M059J (cell line): ENCODE data around the gene PSKH1. TPM values are rescaled to one million over a fixed set of nuclear protein-coding genes. Genes with fewer than 3 reads are reported as not detected.

Source experiments
- total RNA-seq: library from RNA; depleted of rRNA; stranded (reverse); fragments of >200 nt; shearing (Covaris generic); gene quantifications from 2 replicates; pipeline ENCODE4 v1.2.3, GENCODE V29; 2014; rRNA removed

PSKH1 gene
- total RNA-seq, 1 experiment from 2014 or later = 8.2 TPM

Other genes starting within 250 kb of the PSKH1 start
- 0.44 and 0.64 TPM in 2 replicates for gene CARMIL2, start 248.1 kb upstream of the PSKH1 start, total RNA-seq
- 54.4 and 66.0 TPM in 2 replicates for gene ACD, start 233.0 kb upstream of the PSKH1 start, total RNA-seq
- 2.0 and 3.3 TPM in 2 replicates for gene PARD6A, start 232.3 kb upstream of the PSKH1 start, total RNA-seq
- gene ENKD1, start 226.5 kb upstream of the PSKH1 start, total RNA-seq = 12.8 and 23.1 TPM in 2 replicates
- gene C16orf86, start 226.4 kb upstream of the PSKH1 start, total RNA-seq = 0.27 and 0.81 TPM in 2 replicates
- gene GFOD2, start 173.9 kb upstream of the PSKH1 start, total RNA-seq = 11.7 and 18.6 TPM in 2 replicates
- gene RANBP10, start 86.7 kb upstream of the PSKH1 start, total RNA-seq = 3.6 and 5.4 TPM in 2 replicates
- 0.12 and 0.39 TPM in 2 replicates for gene TSNAXIP1, start 86.4 kb upstream of the PSKH1 start, total RNA-seq
- gene THAP11, start 50.9 kb upstream of the PSKH1 start, total RNA-seq = 41.0 and 45.2 TPM in 2 replicates
- 296 and 347 TPM in 2 replicates for gene NUTF2, start 46.3 kb upstream of the PSKH1 start, total RNA-seq
- gene CENPT, start 45.6 kb upstream of the PSKH1 start, total RNA-seq = 18.0 and 25.0 TPM in 2 replicates
- gene EDC4, start 20.2 kb upstream of the PSKH1 start, total RNA-seq = 38.9 and 66.1 TPM in 2 replicates
- gene NRN1L, start 8.4 kb upstream of the PSKH1 start, total RNA-seq = 0.42 TPM in 1 of 2 replicates, not detected in the other
- gene CTRL, start 38.6 kb downstream of the PSKH1 start, total RNA-seq = not detected in 2 replicates
- gene PSMB10, start 43.6 kb downstream of the PSKH1 start, total RNA-seq = 53.8 and 63.5 TPM in 2 replicates
- gene LCAT, start 50.9 kb downstream of the PSKH1 start, total RNA-seq = 4.6 and 5.2 TPM in 2 replicates
- 26.1 and 30.7 TPM in 2 replicates for gene SLC12A4, start 75.4 kb downstream of the PSKH1 start, total RNA-seq
- gene DPEP3, start 87.2 kb downstream of the PSKH1 start, total RNA-seq = not detected in 2 replicates
- gene DPEP2, start 106.2 kb downstream of the PSKH1 start, total RNA-seq = not detected in 2 replicates
- not detected in 2 replicates for gene DPEP2NB, start 122.7 kb downstream of the PSKH1 start, total RNA-seq
- gene DDX28, start 130.0 kb downstream of the PSKH1 start, total RNA-seq = 11.7 and 13.8 TPM in 2 replicates
- 10.7 and 20.6 TPM in 2 replicates for gene DUS2, start 130.0 kb downstream of the PSKH1 start, total RNA-seq
- gene NFATC3, start 192.1 kb downstream of the PSKH1 start, total RNA-seq = 24.9 and 31.9 TPM in 2 replicates